Measurements from ENCODE around the gene BRINP1.

The BRINP1 gene

DNA sequence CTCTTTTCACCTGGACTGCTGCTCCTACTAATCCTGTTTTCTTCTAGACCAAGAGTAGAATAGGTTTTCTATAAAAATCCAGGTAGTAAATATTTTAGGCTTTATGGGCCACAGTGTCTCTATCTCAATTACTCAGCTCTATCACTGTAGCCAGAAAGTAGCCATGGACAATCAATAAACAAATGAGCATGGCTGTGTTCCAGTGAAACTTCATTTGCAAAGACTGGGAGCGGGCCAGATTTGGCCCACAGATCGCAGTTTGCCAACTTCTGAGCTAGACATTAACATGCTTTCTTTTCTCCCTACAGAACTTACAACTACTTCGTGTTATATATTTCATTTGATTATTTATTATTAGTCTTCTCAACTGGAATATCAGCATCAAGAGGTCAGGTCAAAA is 30.2 kb downstream of the BRINP1 start:
- no peak for DNase-seq

DNA sequence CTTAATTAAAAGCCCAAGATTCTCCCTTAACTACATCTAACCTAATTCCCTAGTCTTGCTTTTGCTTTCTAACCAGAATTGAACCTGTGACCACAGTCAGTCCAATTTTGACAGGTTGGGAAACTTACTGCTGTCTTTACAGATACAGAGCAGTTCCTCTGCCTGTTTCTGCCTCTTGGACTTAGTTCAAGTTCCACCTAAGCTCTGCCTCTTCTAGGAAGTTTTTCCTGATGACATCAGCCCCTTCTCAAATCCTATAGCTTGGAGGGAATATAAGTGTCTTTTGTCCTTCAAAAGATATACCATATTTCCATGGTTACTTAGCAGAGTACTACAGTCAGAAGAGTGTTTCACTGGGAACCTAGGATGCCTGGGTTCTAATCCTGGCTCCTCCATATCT is 31.7 kb downstream of the BRINP1 start:
- DNase-seq, result no peak

DNA sequence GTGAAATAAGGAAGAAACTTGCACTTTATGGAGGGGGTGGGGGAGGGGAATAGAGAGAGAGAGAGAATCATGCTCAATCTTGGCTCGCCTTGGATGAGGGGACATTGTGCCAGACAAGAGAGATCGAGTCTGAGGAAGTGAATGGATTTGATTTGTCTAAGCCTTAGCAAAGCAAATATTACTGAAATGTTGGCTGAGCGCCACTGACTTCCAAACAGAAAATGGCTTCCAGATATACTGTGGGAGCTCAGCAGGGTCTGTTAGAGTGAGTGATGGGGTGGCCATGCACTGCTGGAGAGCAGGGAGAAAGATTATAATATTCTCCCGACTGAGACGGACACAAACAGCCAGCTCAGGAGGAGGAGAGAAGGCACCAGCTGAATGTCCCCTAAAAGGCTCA is 34.5 kb downstream of the BRINP1 start:
- DNase-seq, result no peak

DNA sequence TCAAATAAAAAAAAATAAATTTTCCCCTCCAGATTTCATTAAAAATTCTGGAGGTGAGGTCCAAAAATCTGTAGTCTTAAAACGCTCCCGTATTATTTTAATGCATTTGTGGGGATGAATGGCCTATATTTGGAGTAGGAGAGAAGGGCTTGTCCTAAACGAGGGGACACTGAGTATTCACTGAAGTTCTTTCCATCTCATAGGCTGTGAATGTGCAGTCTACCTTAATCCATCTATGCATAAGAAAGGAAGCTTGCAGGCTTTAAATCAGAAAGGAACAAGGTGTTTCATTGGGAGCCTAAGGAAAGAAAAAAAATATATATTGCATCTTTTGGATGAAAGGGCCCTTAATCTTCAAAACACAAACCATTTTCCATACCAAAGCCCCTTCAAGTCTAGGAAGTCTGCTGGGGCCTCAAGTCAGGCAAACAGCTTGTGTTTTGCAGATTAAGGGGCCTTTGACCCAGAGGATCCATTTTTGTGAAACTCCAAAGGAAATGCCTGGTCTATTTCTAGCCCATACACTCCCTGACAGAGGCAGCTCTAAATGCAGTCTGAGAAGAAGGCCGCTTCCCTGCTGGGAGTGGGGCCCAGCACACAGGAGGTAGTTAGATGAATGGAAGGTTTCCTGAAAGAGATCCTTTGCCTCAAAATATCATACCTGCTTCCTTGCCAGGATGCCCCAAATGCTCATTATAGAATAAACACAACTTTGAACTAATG is 35.6 kb downstream of the BRINP1 start:
- no peak for DNase-seq

DNA sequence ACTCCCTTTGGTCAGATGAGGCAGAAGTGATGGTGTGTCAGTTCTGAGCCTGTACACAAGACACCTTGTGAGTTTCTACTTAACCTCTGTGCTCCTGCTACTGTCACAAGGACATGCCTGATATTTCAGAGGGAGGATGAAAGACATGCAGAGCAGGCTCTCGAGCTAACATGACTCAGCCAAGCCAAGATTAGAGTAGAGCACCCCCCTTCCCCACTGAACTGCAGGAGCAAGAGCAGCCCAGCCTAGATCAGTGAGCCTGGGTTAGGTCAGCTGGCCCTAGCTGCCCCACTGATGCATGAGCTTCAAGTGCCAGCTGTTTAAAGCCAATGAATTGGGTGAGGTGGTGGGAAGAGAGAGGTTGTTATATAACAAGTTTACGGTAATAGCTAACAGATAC is 36.7 kb downstream of the BRINP1 start:
- no peak for DNase-seq

DNA sequence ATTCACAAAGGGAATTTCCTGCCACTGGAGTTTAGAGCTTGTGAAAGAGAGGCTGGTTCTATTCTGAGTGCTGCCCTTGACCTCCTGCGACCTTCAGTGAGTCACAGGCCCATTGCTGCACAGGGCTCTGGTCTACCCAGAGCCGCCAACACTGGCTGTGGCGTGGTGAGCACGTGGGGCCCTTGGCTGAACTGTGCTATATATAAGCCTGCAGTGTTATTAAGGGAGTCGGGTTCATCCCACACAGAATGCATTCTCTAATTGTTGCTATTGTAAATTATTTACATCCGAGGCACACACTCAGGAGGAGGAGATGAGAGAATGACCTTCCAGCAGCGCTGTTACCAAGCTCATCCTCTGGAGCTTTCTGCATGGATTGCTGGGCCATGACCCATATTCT is 47.1 kb downstream of the BRINP1 start:
- DNase-seq, result no peak

DNA sequence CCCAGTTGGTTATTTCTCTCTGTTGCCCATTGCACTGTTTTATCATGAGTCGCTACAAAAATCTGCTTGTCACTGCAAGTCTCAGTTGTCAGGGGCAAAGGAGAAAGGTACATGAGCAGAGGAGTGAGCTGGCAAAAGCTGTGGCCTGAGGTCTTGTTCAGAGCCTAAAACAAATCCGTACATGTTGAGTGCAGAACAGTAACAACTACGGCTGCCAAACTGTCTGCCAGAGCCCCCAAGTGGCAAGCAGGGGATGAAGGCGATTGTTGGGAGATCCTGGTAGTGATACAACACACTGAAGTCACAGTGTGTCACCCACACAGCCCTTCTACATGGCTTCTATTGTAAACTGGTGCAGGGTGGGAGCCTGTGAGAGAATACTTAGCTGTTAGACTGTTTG is 50.9 kb downstream of the BRINP1 start:
- DNase-seq, result no peak

DNA sequence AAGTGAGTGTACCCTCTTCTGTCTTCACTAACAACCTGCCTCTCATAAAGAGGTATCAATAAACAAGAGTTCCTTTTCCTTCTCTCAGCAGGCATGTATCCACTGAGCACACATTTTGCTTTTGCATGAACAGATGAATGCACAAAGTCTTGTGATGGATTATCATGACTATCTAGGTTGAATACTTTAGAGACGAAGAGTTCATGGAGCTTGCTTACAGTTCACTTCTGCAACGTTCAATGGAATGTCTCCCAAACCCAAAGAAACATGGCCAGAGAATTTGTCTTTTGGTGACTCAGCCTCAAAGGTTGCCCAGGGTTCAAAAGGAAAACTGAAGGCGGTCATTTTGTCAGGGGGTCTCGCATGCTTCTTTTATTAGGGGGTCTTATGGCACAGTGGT is 55.4 kb downstream of the BRINP1 start:
- no peak for DNase-seq

DNA sequence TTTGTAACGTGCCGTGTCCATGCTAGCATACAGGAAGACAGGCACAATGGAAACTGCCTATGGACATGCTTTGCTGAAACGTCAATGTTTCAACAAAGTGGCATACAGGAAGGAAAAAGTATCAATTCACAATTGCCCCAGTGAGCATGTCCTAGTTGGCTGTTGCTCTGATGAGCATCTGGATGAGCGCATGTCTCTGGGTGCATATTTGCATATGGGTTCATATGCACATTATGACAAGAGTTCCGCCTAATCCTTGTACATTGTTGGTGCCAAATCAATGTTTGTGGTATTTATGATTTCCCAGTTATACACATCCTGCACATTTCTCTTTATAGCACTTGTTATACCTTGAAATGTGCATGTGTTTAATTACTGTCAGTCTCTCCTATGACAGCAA is 58.5 kb downstream of the BRINP1 start:
- DNase-seq, result no peak

DNA sequence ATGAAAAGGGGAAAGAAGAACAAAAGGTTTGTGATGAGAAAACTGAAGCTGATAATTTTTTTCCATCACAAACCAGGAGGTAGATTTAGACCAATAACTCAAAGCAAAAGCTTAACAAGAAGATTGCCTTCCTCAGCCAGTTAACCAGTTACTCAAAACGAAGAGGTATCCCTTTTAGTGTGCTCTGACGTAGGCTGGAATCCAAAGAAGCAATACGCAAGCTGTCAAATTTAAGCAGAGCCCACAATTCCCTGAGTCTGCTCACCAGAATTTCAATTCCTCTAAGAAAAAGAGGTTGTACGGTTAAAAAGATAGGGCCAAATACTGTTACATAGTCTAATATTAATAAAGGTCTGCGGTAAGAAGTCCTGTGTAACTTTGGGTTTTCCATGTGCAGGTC is 61.8 kb downstream of the BRINP1 start:
- no peak for DNase-seq

DNA sequence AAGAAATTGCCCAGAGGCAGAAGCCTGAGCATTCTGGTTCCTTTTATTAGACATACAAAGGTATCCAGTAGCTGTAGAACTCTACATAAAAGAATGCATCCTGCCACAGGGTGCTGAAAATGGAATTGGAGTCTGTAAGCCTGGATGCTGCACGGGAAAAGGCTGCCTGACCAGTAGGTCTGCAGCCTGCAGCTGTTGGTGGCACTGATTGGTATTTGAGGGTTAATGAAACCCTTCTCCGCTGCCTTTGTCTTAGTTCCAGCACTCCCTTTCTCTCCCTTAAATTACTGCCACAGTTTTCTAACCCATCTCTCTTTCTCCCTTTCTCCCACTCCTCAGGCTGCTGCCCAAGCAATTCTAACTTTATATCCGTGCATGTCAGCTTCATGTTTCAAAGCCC is 64.7 kb downstream of the BRINP1 start:
- no peak for DNase-seq

DNA sequence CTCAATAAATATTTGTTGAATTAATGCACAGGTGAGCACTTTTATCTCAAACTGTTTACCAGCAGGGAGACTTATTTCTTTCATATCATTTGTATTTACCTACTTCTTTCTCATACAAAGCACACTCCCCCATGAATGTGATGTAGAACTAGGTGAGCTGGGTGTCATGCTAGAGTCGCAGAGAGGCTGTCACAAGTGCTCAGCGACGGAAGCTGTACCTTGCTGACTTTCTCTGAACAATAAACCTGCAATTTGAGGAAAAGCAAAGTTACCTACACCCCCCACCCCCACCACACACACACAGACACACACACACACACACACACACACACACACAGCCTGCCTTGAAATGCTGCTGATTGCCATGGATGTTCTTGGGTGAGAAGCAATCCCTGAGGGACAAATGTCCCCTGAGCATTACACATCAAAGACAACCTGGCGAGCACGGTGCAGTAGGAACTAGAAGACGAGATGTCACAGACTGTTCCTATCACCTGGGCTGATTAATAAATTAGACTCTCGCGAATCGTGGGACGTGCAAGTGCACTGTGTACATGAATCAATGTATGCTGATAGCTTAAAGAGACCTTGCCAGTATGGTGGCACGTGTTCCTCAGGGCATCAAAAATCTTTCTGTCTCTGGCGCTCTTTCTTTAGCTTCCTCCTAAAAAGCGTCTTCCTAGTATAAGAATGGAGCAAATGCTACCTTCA is 66.1 kb downstream of the BRINP1 start:
- DNase-seq, result no peak

DNA sequence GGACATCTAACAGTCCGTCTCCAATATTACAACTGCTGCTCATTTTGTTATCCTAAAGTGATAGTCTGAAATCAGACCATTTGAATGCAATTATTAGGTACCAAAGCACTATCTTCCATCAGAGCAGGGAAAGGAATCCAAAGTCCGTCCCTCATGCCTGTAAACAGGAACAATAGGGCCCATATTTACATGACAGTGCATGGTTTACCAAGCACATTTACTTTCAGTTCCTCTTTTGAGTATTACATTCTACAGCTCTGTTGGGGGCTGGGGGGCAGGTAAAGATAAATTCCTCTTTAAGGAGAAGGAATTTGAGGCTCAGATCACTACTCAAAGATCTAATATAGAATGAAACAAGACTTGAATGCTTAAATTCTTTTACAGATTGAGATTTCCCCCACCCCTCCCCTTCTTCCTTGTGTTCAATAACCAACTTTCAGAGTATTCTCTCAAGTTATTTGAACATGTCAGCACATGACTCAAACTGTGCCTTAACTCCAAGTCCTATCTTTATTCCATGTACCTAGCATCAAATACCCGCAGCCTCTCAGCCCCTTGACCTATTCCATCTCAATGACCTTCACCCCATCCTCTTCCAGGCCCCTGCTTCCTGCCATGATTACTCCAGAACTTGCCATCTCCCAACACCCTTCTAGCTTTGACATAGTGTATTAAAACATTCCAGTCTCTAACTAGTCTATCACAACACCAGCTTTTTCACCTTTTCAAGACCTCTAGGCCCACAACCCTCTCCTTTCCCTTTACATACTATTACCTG is 71.0 kb downstream of the BRINP1 start:
- no peak for DNase-seq

DNA sequence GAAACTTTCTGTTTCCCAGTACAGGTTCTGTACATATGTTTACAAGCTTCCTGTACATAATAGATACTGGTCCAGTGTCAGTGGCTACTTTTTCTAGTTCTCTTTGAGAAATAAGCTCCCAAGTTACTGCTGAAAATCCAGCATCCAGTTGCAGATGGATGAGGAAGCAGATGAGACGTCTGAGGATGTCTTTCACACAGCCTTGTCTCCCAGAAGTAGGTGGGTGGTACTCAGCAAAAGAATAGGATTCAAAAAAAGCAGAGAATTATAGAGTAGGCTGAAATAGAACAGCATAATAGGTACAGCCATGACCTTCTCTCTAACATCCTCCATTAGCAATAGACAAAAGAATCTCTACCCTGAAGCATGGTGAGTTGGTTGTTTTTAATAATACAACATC is 77.7 kb downstream of the BRINP1 start:
- no peak for DNase-seq

DNA sequence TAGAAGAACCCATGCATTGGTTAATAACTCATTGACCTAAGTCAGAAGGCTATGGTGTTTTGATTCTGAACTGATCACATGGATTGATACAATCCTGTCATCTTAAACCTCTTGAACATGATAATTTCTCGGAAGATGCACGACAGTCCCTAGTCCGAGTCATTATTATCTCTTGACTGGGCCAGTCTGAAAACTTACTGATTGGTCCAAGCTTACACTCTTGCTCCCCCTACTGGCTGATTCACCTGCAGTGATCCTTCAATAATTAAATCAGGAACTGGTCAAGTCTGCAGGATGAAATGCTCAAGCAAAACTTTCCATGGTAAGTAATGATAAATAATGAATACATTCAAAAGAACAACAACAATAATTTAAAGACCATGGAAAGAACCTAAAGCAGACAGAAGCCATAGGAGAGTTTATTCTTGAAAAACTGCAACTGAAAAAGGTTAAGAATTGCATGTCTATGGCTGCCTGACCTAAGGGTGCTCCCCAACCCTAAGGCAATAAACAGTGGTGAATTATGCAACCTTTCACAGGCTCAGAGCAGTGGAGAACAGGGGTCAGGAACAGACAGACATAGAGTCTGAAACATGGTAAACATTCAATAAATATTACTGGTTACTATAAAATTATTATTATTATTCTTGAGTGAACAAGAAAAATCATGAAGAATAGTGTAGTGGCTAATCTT is 79.3 kb downstream of the BRINP1 start:
- peak in 1 of 2 donors; percentile 2 for DNase-seq

DNA sequence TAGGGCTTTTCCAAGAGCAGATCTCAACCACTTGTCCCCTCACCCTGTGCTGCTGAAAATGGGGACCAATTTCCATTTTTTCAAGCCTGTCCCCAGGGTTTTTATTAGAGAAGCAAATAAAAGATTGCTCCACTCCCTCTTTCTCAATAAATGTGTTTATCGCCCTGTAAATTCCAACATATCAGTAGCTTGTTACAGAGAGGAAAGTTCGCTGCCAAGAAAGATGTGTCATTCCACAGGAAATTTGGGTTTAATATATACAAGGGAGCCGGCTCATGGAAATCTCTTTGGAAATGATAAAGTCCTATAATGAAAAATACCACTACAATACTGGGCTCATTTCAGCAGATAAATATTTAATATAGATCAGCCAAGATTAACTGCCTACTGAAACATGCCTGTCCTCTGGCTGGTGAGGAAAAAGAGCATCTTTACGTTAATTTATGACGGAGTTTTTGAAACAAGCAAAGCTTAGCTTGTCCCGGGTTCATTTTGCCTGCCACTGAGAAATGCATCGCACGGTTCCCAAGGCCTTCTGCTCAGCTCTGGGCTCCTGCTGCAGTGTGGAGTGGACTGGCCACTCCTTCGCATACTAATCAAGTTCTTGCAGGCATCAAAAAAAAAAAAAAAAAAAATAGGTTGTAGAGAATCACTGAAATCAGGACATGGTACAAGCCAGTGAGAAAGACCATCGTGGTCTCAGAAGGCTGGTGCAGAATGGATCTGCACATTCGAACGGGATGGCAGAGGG is 84.5 kb downstream of the BRINP1 start:
- DNase-seq, result no peak

DNA sequence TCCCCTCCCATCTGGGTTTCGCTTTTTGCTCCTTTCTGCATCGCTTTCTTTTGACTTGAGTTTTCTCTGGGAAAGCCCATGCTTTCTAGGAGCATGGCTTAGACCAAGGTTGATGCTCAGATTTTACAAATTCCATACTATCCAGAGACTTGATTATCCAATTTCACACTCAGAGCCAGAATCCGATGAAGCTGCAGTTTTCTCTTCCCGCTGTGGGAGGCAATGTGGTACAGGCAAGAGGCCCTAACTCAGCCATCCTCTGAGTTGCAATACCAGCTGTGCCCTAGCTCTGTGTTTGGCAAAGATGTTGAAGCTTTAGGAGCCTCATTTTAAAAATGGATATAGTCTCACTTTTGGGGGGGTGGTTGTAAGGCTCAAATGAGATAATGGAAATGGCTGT is 85.1 kb downstream of the BRINP1 start:
- DNase-seq, result no peak

DNA sequence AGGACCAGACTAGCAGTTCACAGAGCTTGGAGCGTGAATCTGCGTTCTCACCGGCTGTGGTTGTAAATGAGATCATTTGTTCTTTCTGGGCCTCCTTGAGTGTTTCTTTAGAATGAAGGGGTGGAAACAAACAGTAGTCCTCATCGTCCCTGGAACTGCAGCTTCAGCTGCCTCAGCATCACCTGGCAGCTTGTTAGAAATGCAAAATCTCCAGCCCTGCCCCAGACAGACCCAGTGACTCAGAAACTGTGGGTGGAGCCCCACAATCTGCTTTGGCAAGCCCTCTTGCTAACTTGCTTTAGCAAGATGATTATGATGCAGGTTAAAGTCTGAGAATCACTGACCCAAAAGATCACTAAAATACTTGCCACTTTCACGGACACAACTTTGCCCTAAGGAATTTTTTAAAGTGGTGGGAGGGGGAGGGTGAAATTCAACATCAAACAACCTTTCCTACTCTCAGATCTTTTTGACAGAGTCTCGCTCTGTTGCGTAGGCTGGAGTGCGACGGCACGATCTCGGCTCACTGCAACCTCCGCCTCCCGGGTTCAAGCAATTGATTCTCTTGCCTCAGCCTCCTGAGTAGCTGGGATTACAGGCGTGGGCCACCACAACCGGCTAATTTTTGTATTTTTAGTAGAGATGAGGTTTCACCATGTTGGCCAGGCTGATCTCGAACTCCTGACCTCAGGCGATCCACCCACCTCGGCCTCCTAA is 86.0 kb downstream of the BRINP1 start:
- DNase-seq, result no peak

DNA sequence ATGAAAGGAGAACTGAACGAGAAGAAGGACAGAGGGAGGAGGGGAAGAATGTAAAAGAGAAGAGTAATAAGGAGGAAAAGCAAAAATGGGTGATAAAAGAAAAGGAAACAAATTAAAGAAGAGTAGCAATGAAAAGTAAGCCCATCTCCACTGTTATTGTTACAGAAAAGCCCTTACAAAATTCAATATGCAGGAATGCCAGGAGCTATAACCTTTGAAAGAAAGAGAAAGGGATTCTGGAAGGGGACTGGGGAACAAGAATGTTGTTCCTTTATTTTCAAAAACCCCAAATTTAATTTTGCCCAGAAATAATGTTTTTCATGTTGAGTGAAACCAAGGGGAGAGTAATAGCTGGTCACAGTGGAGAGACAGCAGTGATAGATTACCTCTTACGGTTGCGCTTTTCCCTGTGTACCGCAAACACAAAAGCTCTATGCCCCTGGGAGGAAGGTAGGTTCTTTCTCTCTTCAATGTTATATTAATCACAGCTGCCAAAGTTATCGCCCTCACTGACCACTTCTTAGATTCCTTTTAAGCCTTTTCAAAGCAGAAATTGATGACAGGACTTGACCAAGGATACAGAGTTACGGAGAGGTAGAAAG is 86.7 kb downstream of the BRINP1 start:
- DNase-seq, result no peak

DNA sequence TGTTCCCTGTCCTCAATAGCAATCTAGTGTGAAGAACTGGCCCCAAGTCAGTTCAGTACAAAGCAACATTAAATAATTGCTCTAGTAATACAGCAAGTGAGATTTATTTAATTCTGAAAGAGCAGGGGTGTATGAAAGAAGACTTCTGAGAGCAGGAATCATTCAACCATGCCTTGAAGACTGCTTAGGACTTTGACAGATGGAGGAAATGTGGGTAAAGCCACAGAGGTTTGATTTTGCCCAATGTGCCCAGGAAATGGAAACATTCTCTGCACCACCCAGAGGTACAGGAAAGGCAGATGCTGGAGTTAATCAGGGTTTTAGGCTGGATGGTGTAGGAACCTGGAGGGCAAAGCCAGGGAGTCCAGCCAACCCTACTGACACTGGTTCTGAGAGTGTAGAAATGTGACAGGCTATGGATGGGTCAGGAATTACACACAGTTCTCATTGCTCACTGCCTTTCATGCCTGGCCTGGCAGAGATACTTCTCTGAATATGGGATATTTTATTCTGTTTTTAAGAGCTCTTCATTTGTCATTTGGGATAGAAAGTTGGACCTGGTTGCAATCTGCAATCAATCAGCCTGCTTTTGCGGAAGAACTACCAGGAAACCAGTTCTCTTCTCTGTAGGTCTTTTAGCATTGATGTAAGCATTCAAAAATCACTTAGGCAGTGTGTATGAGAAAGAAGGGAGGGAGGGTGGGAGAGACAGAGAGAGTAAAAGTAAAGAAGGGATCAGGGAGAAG is 88.3 kb downstream of the BRINP1 start:
- no peak for DNase-seq

DNA sequence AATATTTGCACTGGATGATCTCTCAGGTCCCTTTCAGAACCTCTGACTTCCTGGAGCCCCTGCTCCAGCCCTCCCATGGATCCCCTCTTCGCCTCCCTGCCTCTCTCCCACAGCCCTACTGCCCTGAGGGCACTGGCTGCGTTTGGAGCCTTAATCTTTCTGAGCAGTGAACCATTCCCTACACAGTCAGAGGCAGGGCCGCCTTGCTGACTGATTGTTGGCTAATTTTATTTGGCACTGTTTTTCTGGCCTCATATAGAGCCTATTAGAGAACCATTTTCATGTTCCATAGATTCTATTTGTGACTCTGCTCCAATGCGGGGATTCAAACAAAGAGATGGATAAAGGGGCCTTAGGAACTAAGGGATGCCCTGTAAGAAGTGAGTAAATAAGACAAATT is 91.1 kb downstream of the BRINP1 start:
- no peak for DNase-seq
